Measurements from ENCODE around the gene TAOK1.

- TF ChIP-seq, protein P1, sequence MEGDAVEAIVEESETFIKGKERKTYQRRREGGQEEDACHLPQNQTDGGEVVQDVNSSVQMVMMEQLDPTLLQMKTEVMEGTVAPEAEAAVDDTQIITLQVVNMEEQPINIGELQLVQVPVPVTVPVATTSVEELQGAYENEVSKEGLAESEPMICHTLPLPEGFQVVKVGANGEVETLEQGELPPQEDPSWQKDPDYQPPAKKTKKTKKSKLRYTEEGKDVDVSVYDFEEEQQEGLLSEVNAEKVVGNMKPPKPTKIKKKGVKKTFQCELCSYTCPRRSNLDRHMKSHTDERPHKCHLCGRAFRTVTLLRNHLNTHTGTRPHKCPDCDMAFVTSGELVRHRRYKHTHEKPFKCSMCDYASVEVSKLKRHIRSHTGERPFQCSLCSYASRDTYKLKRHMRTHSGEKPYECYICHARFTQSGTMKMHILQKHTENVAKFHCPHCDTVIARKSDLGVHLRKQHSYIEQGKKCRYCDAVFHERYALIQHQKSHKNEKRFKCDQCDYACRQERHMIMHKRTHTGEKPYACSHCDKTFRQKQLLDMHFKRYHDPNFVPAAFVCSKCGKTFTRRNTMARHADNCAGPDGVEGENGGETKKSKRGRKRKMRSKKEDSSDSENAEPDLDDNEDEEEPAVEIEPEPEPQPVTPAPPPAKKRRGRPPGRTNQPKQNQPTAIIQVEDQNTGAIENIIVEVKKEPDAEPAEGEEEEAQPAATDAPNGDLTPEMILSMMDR (IDR thresholded peaks at IDR 0.05): no peak
- TF ChIP-seq POLR2A (IDR thresholded peaks at IDR 0.05): no peak
Measured at GRCh38 chr17:29461483-29462206, 71.5 kb downstream of the TAOK1 start.
